ENCODE measurements around the gene BRF1. TPM values are rescaled to one million over a fixed set of nuclear protein-coding genes. Genes with fewer than 3 reads are reported as not detected.

The BRF1 gene
- total RNA-seq, 2 donors from 2014 or later, result 16.2 to 17.2 TPM

GRCh38 chr14:105247026-105247425 is 53.8 kb downstream of the BRF1 start:
- Histone ChIP-seq H3K4me1 (peaks cover 0 to 22% of the 10 kb centered on the region in 2 donors), H3K36me3 (peaks cover 24% of the 10 kb centered on the region), H3K27ac (no peak overlapping the region), H3K9me3 (no peaks in the 10 kb centered on the region), H3K27me3 (no peaks in the 10 kb centered on the region), H3K4me3 (no peak overlapping the region)
- TF ChIP-seq CTCF (IDR thresholded peaks at IDR 0.05), result no peak
- DNase-seq (ENCODE audit: low spot score), result no peak

GRCh38 chr14:105244334-105244733 is 56.5 kb downstream of the BRF1 start:
- Histone ChIP-seq H3K9me3 (no peaks in the 10 kb centered on the region), H3K27me3 (no peaks in the 10 kb centered on the region), H3K27ac (no peak overlapping the region), H3K36me3 (no peaks in the 10 kb centered on the region), H3K4me3 (no peak overlapping the region), H3K4me1 (peaks cover 0 to 13% of the 10 kb centered on the region in 2 donors)
- DNase-seq (ENCODE audit: low spot score), result no peak
- no peak for TF ChIP-seq CTCF (IDR thresholded peaks at IDR 0.05)

GRCh38 chr14:105241641-105242040 is 59.2 kb downstream of the BRF1 start:
- Histone ChIP-seq H3K9me3 (no peaks in the 10 kb centered on the region), H3K27me3 (no peaks in the 10 kb centered on the region), H3K36me3 (no peaks in the 10 kb centered on the region), H3K4me1 (no peaks in the 10 kb centered on the region), H3K4me3 (no peak overlapping the region), H3K27ac (no peak overlapping the region)
- TF ChIP-seq CTCF (IDR thresholded peaks at IDR 0.05), result no peak
- DNase-seq (ENCODE audit: low spot score), result no peak

GRCh38 chr14:105240811-105241576 is 59.8 kb downstream of the BRF1 start:
- H3K36me3 ChIP-seq, result no peaks in the 10 kb centered on the region
- no peaks in the 10 kb centered on the region for H3K9me3 ChIP-seq
- H3K27me3 ChIP-seq, result no peaks in the 10 kb centered on the region

GRCh38 chr14:105229099-105229655 is 71.6 kb downstream of the BRF1 start:
- Histone ChIP-seq H3K9me3 (no peaks in the 10 kb centered on the region), H3K4me3 (no peak overlapping the region), H3K4me1 (no peaks in the 10 kb centered on the region), H3K36me3 (peaks cover 26% of the 10 kb centered on the region), H3K27me3 (no peaks in the 10 kb centered on the region), H3K27ac (no peak overlapping the region)
- DNase-seq (ENCODE audit: low spot score), result no peak
- TF ChIP-seq CTCF (IDR thresholded peaks at IDR 0.05), result no peak

More at GRCh38 chr14:105240811-105241576, 59.8 kb downstream of the BRF1 start:
- Histone ChIP-seq H3K27ac (no peak overlapping the region), H3K4me1 (no peaks in the 10 kb centered on the region), H3K4me3 (no peak overlapping the region)
- no peak for TF ChIP-seq CTCF (IDR thresholded peaks at IDR 0.05)
- DNase-seq (ENCODE audit: low spot score), result no peak

Measured in right atrium auricular region (tissue), 2 donors.